CD14-positive monocyte (primary cell): ENCODE results near the gene VAV1. TPM values are rescaled to one million over a fixed set of nuclear protein-coding genes. Genes with fewer than 3 reads are reported as not detected.

Experiments
- DNase-seq, 3 donors: peaks; one replicate each; pipeline ENCODE4 v3.0.0-alpha.2; 2011 to 2022
- H2AFZ ChIP-seq: 2 replicates; pipeline ENCODE4 v1.6.0; 2012; ENCODE audit warnings: mild to moderate bottlenecking, low read depth, low read length, inconsistent platforms; ENCODE audit not compliant: insufficient read depth, poor library complexity, severe bottlenecking
- H3K27ac ChIP-seq, 2 donors: 1 replicate in 1 of 2; 2 replicates in 1 of 2; pipeline ENCODE4 v1.5.1; 2012 to 2013; ENCODE audit warnings: low read length in 2 of 2, control low read depth in 1 of 2, inconsistent platforms in 1 of 2, low read depth in 1 of 2, mild to moderate bottlenecking in 1 of 2
- H3K27me3 ChIP-seq, 2 donors: one replicate each; pipeline versions ENCODE4 v1.6.0 to v1.6.1; 2011 to 2013; ENCODE audit warnings: low read length in 2 of 2; ENCODE audit not compliant: control insufficient read depth in 2 of 2, insufficient read depth in 2 of 2
- H3K36me3 ChIP-seq, 2 donors: replicated peaks in 1 of 2; 1 replicate in 1 of 2; 2 replicates in 1 of 2; pipeline versions ENCODE4 v1.5.1 to v1.6.1; 2012 to 2013; ENCODE audit warnings: low read length in 2 of 2, control low read depth in 1 of 2, inconsistent platforms in 1 of 2, mild to moderate bottlenecking in 1 of 2; ENCODE audit not compliant: insufficient read depth in 2 of 2, control insufficient read depth in 1 of 2
- H3K4me1 ChIP-seq, 2 donors: 1 replicate in 1 of 2; 2 replicates in 1 of 2; pipeline versions ENCODE4 v1.5.1 to v1.6.1; 2012 to 2013; ENCODE audit warnings: low read length in 2 of 2, control low read depth in 1 of 2, inconsistent platforms in 1 of 2, mild to moderate bottlenecking in 1 of 2, moderate library complexity in 1 of 2; ENCODE audit not compliant: insufficient read depth in 2 of 2, control insufficient read depth in 1 of 2
- H3K4me2 ChIP-seq: replicated peaks from 2 replicates; pipeline ENCODE3; 2012; ENCODE audit warnings: low read length, moderate library complexity, mild to moderate bottlenecking; ENCODE audit not compliant: poor library complexity, severe bottlenecking; ENCODE audit errors: extremely low read depth
- H3K4me3 ChIP-seq, 3 experiments: fragments of 200-600 bp in 1 of 3; sonication (generic) in 1 of 3; replicated peaks in 1 of 3; 1 replicate in 2 of 3; 2 replicates in 1 of 3; pipeline ENCODE4 v1.5.1; 2011 to 2013; ENCODE audit warnings: low read length in 3 of 3, mild to moderate bottlenecking in 3 of 3, control low read depth in 2 of 3, low read depth in 2 of 3, inconsistent platforms in 1 of 3, moderate library complexity in 1 of 3
- H3K79me2 ChIP-seq: 2 replicates; pipeline ENCODE4 v1.6.0; 2012; ENCODE audit warnings: mild to moderate bottlenecking, control low read depth, inconsistent platforms, low read length, moderate library complexity; ENCODE audit not compliant: insufficient read depth
- H3K9ac ChIP-seq: 2 replicates; pipeline ENCODE4 v1.6.0; 2017; ENCODE audit warnings: low read length, mild to moderate bottlenecking; ENCODE audit not compliant: insufficient read depth, poor library complexity, severe bottlenecking
- H3K9me3 ChIP-seq, 2 donors: replicated peaks in 1 of 2; 1 replicate in 1 of 2; 2 replicates in 1 of 2; pipeline versions ENCODE4 v1.5.1 to v1.6.1; 2012 to 2013; ENCODE audit warnings: low read length in 2 of 2, control low read depth in 1 of 2; ENCODE audit not compliant: control insufficient read depth in 1 of 2, insufficient read depth in 1 of 2
- H4K20me1 ChIP-seq: 2 replicates; pipeline ENCODE4 v1.6.0; 2012; ENCODE audit warnings: mild to moderate bottlenecking, low read length, control low read depth, moderate library complexity; ENCODE audit not compliant: insufficient read depth
- H3K27ac Mint-ChIP-seq, 7 donors: one replicate each; pipeline ENCODE4 v1.8.0; 2020; ENCODE audit warnings: mild to moderate bottlenecking in 7 of 7, mixed read lengths in 7 of 7, moderate library complexity in 6 of 7, inconsistent platforms in 2 of 7
- H3K27me3 Mint-ChIP-seq, 3 donors: one replicate each; pipeline ENCODE4 v1.8.0; 2021 to 2022; ENCODE audit warnings: low read depth in 3 of 3, mild to moderate bottlenecking in 3 of 3, mixed read lengths in 3 of 3, moderate library complexity in 3 of 3, inconsistent platforms in 1 of 3
- H3K36me3 Mint-ChIP-seq, 2 donors: one replicate each; pipeline ENCODE4 v1.8.0; 2020; ENCODE audit warnings: mixed read lengths in 2 of 2, inconsistent platforms in 1 of 2, mild to moderate bottlenecking in 1 of 2
- H3K4me1 Mint-ChIP-seq: one replicate; pipeline ENCODE4 v1.8.0; 2020; ENCODE audit warnings: mild to moderate bottlenecking, mixed read lengths
- H3K4me3 Mint-ChIP-seq, 2 donors: one replicate each; pipeline ENCODE4 v1.8.0; 2020; ENCODE audit warnings: mild to moderate bottlenecking in 2 of 2, mixed read lengths in 2 of 2, moderate library complexity in 1 of 2
- H3K9me3 Mint-ChIP-seq, 7 donors: one replicate each; pipeline ENCODE4 v1.8.0; 2020 to 2022; ENCODE audit warnings: mixed read lengths in 7 of 7, mild to moderate bottlenecking in 6 of 7, moderate library complexity in 6 of 7, inconsistent platforms in 2 of 7
- CTCF ChIP-seq: fragments of 200-600 bp; IDR thresholded peaks from one replicate; pipeline ENCODE4 v1.8.0; 2022; ENCODE audit warnings: antibody characterized with exemption, mild to moderate bottlenecking
- WGBS: methylation state at CpG from one replicate; pipeline ENCODE4 v1.1.5; 2013; ENCODE audit warnings: missing lambda C conversion rate; ENCODE audit not compliant: insufficient coverage; 5-methylcytosine and 5-hydroxymethylcytosine counted together
- intact Hi-C, 2 donors: fragments of 100-400 bp; cut with micrococcal nuclease; formaldehyde crosslinking; loops; one replicate each; pipeline versions ENCODE4 v1.15.0 to v1.15.1; 2023
- polyA plus RNA-seq, 3 donors: library from polyadenylated mRNA; depleted of rRNA in 1 of 3; unstranded in 2 of 3; stranded (reverse) in 1 of 3; fragments of 300-500 nt in 2 of 3; fragments of >200 nt in 1 of 3; fragmentation: Illumina TruSeq in 2 of 3; gene quantifications; 1 replicate in 2 of 3; 2 replicates in 1 of 3; pipeline ENCODE4 v1.2.3, GENCODE V29; 2012 to 2021

Gene VAV1
- polyA plus RNA-seq, 3 donors, result 21.3 to 81.2 (median 30.2) TPM

GRCh38 chr19:6772866-6773322 is 386 bp downstream of the VAV1 start:
- peak overlapping the region; percentile 96 for H3K9ac ChIP-seq
- peak overlapping the region; percentile 100 for H3K4me2 ChIP-seq
- peak overlapping the region; percentile 80 to 97 for H3K27ac ChIP-seq
- TF ChIP-seq CTCF, result no peak
- peak overlapping the region; percentile 82 to 100 (median 95) for H3K4me3 ChIP-seq
- peaks cover 41 to 61% of the 10 kb centered on the region in 2 donors for H3K4me1 ChIP-seq
- Mint-ChIP-seq H3K27ac (peak overlapping the region; percentile 86 to 96 (median 94)), H3K27me3 (peaks cover 1 to 3% (median 2%) of the 10 kb centered on the region in 3 donors), H3K4me3 (peak overlapping the region; percentile 97 to 98), H3K36me3 (peaks cover 22 to 26% of the 10 kb centered on the region in 2 donors), H3K4me1 (peaks cover 60% of the 10 kb centered on the region), H3K9me3 (peaks cover 0 to 6% (median 2%) of the 10 kb centered on the region in 7 donors)
- peak overlapping the region; percentile 68 for H2AFZ ChIP-seq
- peaks cover 60% of the 10 kb centered on the region for H3K79me2 ChIP-seq
- H4K20me1 ChIP-seq, result peaks cover 49% of the 10 kb centered on the region
- DNase-seq, result no peak
- no peaks in the 10 kb centered on the region for H3K27me3 ChIP-seq
- peaks cover 8 to 26% of the 10 kb centered on the region in 2 donors for H3K36me3 ChIP-seq
- intact Hi-C loops, result loop anchor here in 1 of 2 donors (2.0 to 5.0 kb wide), 3 partner anchors 30 to 89 kb away; partner anchors contain the start of gene TRIP10
- no peaks in the 10 kb centered on the region for H3K9me3 ChIP-seq
- WGBS, result 0% methylated on average over 9 of the region's 14 CpGs

- Histone ChIP-seq H3K27ac (peak overlapping the region; percentile 80 to 97), H3K79me2 (peaks cover 66% of the 10 kb centered on the region), H2AFZ (peak overlapping the region; percentile 68), H3K36me3 (peaks cover 8 to 31% of the 10 kb centered on the region in 2 donors), H3K27me3 (no peaks in the 10 kb centered on the region), H3K4me1 (peaks cover 36 to 61% of the 10 kb centered on the region in 2 donors), H3K9ac (peak overlapping the region; percentile 96), H3K9me3 (no peaks in the 10 kb centered on the region), H3K4me3 (peak overlapping the region; percentile 82 to 100 (median 95)), H4K20me1 (peaks cover 54% of the 10 kb centered on the region), H3K4me2 (peak overlapping the region; percentile 100)
- WGBS, result 2% methylated on average over 5 of the region's 8 CpGs
- Mint-ChIP-seq H3K4me1 (peaks cover 60% of the 10 kb centered on the region), H3K9me3 (peaks cover 0 to 6% (median 2%) of the 10 kb centered on the region in 7 donors), H3K27ac (peak overlapping the region; percentile 86 to 96 (median 94)), H3K27me3 (peaks cover 1 to 3% (median 2%) of the 10 kb centered on the region in 3 donors), H3K4me3 (peak overlapping the region; percentile 97 to 98), H3K36me3 (peaks cover 27 to 31% of the 10 kb centered on the region in 2 donors)
- peak; percentile 49 to 52 (median 51) for DNase-seq
- TF ChIP-seq CTCF, result no peak
- intact Hi-C loops, result loop anchor here in 1 of 2 donors (2.0 to 5.0 kb wide), 3 partner anchors 29 to 89 kb away; partner anchors contain the start of gene TRIP10
These were observed 919 bp downstream of the VAV1 start for GRCh38 chr19:6773323-6773931.
